UCSD-AML1 (cell line): ENCODE data around the gene CCK.

Experiments
- DNase-seq: peaks from one replicate; lab custom pipeline; 2025; ENCODE audit not compliant: unreplicated experiment; lab: John Stamatoyannopoulos, UW

Gene CCK

DNA sequence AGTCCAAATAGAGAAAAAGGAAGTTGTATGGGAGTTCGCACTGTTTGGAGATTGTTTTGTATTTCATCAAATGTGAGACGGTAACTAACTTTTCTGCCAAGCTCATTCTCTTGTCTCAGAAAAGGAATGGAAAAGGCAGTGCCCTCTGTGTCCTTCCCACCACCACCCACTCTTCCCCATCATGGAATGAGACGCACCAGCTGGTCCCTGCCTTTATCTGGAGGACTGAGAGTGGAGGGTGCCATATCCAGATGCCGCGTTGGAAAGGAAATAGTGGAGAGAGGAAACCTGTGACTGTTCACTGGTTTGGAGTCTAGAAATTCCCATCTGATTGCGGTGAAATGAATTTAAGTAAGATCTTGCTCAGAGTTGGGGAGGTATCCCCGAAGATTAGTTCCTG is 3.7 kb upstream of the CCK start:
- no peak for DNase-seq

DNA sequence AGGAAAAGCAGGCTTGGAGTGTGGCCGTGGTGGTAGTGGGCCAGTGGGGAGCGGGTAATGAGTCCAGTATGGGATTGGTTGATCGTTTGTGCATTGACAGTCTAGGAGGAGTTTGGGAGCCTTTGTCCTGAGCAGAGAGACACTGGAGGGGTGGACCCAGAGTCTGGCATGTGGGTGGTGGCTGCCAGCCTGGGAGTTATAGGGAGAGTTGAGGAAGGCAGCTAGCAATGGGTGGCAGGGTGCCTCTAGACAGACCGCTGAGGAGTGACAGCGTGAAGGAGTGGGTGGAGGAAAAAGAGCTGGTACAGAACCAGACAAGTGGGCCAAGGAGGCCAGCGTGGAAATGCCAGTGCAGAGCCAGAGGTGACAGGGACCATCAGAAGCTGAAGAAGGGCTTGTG is 1.9 kb upstream of the CCK start:
- DNase-seq: no peak

DNA sequence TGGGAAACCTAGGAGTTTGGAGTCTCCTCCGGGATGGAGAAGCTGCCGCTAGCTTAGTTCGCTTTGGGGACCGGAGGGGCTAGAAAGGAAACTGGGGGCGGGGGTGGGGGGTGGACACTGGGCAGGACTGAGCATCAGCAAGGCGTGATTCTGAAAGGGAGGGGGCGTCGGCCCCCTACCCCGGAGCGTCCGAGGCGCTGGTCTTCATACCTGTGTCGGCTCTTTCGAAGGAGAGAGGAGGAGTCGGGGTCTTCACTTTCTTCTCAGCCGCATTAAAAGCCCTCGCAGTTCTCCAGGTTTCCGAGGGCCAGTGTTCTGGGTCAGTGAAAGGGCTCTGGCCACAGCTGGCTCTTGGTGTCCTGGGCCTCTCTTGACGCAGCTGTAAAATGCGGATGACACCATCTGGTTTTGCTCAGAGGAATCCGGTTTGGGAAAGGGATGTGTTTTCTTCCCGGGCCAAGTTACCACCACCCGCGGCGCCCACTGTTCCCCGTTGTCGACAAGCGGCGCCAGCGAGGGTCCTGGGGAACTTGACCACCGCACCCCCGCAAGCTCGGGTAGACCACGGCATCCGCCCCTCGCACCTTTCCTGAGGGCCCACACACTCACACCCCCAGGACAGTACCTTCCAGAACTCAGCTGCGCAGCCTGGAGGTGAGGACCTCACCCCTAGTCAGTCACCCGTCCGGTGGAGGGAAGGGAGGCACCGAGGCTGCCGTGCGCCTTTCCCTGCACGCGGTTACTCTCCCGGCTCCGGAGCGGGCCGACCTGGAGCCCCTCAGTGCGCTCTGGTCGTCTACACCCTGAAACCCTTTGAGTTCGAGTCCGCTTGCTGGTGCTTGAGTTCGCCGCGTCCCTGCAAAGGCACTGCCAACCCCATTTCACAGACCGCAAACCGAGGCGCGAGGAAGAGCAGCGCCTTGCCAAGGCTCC is 660 bp downstream of the CCK start:
- no peak for DNase-seq

DNA sequence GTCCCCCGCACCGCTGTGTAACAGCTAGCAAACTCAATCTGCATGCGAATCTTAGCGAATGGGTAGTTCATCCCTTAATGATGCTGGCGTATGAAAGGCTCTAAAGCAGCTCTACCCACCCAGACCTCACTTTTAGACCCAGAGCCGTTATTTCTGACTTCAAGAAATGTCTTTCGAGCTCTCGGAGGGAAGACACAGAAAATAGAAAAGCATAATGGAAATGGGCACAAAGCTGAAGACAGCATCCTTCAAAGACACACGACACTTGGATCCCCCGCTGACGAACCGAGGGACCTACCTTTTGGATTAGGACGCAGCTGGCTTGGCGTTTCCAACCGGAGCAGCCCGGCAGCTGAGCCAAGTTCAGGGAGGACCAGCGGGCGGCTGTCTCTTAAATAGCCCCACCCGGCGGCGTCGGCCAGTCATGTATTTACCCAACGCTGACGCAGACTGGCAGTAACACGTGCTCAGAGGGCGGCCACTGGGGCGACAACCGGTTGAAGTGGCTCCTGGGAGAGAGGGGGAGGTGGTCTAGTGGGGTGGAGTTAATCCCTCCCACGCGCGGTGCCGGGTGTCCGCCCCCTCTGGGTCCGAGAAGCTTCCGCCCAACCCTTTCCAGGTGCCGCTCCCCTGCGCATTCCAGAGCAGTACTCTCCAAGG is 1.5 kb downstream of the CCK start:
- DNase-seq: no peak

DNA sequence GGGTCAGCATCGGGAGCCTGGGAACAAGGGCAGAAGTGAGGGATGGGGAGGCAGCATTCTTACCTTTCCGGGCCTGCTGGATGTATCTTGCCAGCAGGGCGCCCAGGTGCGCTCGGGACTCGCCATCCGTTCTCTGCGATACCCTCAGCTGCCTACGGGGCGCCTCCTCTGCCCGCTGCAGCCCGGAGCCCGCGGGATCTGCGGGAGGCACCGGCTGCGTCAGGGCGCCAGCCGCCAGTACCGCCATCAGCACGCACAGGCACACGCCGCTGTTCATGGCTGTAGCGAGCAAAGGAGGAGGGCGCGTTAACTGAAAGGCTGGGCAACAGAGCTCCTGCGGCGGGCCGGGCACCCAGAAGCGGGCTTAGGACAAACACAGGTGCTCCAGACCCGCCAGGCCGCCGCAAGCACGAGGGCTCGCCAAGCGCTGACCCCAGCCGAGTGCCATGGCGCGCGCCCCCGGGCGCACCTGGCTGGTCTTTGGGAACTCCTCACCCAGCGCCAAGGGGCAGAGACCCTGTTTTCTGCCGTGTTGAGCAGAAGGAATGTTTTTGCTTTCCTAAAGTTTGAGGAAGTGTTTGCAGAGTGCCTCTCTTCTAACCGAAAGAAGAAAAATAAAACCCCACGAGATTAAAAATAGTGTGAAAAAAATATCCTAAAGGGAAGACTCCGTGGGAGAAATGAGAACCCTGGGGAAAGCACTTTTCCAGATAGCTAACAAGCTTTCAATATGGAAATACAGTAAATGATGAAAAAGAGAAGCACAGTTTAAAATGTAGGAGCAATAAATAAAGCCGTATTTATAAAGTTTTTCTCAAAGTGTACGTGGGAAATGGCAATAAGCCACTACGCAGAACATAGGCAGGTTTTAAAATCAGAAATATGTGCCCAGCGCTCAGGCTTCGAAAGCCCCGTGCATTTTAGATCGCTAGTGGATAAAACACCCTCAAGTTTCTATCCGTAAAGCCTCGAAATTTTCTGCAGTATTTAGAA is 2.3 kb downstream of the CCK start:
- no peak for DNase-seq

DNA sequence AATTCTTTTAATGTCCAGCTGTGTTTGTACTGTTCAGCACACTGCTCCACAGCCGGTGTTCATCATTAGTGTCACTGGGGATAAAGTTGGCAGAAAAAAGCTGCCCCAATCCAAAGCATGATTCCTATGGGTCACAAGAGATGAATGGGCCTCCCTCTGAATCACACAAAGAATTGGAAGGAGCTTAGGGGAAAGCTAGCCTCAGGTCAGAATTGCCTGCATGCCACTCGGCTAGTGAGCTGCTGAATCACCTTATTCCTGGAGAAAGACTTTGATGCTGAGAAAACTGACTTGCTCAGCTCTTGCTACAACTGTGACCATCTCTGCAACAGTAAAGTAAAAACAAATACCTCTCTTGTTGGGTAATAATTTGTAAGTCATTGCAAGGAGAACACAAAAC is 3.5 kb downstream of the CCK start:
- no peak for DNase-seq

DNA sequence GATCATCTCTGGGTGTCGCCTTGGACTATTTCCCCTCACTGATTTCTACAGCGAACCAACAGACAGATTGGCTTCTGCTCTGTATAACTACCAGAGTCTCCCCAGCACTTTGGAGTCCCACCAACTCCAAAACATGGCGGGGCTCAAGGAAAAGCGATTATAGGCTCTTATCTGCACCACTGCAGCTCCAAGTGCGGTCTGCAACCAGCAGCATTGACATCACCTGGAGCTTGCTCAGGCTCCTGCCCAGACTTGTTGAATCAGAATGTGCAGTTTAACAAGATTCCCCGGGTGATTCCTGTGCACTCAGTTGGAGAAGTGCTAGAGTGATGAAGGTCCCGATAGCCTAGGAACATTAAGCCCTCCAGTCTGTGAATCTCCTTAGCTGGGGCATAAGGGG is 9.0 kb downstream of the CCK start:
- no peak for DNase-seq

DNA sequence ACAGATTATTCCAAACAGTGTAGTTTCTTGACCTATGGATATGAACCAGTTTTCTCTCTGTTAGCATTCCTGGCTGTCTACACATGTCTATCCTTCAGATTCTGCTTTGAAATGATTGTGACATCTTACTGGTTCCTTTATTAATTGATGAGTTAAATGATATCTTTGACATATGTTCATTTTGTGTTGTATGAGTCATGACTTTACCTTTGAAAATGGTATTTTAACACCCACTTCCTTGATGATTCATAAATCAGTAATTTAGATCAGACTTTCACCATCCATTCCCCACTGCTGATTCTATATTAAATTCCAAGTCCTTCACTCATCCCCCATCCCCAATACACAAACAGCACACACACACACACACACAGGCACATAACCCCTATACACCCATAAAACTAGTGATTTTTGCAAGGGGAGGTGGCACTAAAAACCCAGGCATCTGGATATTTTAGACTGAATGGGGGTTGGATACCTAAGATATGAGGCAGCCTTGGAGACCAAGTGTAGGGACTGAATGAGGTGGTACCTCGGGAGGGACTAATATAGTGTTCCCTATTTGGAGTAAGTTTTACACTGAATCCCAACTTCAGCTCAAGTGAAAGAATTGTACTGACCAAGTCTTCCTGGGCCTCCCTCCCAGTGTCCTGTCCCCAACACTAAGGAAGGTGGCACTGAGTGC is 9.7 kb downstream of the CCK start:
- DNase-seq: no peak

DNA sequence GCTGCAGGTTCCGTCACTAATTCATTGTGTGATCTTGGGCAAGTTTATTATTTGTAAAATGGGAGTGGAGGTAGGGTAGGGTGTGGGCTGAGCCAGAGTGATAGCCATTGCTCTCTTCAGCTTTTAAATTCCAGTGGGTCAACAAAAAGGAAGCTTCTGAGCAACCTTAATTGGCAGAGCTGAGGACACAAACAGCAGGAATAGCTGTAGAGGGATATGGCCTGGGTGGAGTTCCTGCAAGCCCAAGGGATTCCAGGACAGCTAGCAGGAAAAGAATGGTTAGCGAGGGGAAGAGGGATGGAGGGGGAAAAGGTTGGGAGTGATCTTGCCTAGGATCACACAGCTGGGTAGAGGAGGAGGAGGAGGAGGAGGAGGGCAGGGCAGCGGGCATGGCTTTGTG is 11.4 kb downstream of the CCK start:
- DNase-seq: no peak

DNA sequence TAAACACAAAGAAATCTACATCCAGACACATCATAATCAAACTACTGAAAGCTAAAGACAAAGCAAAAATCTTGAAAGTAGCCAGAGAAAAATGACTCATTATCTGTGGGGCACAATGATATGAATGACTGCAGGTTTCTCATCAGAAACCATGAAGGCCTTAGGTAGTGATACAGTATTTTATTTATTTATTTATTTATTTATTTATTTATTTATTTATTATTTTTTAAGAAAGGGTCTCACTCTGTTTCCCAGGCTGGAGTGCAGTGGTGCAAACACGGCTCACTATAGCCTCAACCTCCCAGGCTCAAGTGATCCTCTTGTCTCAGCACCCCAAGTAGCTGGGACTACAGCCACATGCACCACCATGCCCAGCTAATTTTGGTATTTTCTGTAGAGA is 15.2 kb downstream of the CCK start:
- DNase-seq: no peak

DNA sequence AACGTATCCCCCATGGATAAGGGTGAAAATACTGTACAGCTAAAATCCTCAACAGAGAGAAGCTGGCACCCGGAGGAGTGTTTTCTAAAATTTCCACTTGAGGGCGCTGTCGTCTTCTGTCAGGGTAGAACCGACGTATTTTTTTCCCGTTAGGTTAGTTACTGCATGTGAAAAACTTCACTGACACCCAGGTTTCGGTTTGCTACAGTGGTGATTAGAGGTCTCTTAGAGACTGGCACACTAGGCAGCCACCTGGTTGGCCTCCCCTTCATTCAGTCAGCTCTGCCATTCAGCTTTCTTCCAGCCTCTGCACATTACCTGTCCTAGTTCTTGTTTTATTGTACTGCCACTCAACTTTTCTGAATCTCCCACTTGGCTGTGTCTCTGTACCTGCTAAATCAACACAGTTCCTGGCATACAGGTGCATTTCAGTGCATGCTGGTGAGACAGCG is 18.4 kb downstream of the CCK start:
- DNase-seq: peak; percentile 45

DNA sequence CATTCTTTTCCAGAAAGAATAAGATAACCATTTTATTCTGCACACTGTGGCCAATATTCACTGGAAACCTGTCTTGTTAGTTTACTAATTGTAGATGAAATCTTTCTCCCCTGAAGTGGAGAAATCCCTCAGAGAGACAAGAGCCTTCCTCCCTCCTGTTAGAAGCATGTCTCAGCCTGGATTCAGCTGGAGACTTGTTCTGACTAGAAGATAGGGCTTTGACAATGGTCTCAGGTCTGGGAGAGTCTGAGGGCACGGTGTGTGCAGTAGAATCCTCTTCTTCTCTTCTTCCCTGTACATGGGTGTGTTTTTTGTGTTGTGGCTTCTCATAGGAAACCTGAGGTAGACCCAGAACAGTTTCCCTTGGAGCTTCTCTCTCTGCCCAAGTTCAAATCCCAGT is 19.9 kb downstream of the CCK start:
- DNase-seq: no peak

DNA sequence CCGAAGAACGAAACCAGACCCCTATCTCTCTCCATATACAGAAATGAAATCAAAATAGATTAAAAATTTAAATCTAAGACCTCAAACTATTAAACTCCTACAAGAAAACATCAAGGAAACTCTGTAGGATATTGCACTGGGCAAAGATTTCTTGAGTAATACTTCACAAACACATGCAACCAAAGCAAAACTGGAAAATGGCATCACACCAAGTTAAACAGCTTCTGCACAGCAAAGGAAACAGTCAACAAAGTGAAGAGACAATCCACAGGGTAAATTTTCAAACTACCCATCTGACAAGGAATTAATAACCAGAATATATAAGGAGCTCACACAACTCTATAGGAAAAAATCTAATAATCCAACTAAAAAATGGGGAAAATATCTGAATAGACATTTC is 29.4 kb downstream of the CCK start:
- DNase-seq: no peak

DNA sequence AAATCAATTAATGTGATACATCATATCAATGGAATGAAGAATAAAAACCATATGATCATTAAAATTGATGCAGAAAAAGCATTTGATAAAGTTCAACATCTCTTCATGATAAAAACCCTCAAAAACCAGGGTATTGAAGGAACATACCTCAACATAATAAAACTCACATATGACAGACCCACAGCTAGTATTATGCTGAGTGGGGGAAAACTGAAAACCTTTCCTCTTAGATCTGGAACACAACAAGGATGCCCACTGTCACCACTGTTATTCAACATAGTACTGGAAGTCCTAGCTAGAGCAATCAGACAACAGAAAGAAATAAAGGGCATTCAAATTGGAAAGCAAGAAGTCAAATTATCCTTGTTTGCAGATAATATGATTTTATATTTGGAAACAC is 30.5 kb downstream of the CCK start:
- DNase-seq: no peak

DNA sequence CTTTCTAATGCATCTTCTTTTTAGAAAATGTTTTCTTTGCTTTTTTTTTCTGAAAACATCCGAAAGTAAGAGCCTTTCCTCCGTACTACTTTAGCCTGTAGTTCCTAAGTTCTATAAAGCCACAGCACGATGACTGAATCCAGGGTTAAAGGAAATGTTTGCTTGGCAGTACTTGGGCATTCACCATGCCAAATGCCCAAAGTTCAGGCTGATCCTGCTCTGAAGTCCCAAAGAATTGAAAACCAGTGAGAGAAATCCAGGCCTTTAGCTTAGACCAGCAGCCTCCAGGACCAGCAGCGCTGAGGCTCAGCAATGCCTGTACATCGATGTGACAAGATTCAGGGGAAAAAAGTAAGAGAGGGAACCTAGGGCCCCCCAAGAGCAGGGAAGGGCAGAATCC is 35.1 kb downstream of the CCK start:
- DNase-seq: no peak

DNA sequence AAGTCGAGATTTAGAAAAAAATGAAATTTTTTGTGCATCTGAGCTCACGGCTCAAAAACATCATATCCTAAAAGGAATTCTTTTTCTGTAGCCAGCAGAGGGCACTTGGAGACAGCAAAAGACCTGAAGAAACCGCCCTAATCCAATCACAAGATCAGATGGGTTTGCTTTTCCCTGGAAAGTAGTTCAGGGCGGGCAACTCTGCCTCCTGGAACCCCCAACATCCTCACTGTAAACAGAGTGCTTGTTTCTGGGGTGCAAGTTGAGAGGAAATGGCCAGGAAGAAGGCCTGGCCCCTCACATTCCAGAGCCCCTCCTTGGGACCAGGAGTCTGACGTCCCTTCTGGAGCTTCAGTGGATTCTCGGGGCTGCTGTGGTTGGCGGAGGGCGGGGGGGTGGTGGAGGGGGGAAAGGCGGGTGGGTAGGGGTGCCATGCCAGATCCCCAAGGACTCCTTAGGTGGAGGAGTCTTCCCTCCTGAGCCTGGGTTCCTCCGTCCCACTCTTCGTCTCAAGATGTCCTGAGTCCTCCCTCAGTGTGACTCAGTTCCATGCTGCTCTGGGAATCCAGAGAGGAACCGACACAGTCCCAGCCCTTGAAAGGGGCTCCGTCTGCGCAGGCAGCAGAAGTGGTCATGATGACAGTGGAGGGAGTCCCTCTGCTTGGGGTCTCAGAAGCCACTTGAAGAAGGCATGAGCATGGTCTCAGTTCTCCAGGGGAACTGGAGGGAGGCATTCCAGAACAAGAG is 35.9 kb downstream of the CCK start:
- no peak for DNase-seq

DNA sequence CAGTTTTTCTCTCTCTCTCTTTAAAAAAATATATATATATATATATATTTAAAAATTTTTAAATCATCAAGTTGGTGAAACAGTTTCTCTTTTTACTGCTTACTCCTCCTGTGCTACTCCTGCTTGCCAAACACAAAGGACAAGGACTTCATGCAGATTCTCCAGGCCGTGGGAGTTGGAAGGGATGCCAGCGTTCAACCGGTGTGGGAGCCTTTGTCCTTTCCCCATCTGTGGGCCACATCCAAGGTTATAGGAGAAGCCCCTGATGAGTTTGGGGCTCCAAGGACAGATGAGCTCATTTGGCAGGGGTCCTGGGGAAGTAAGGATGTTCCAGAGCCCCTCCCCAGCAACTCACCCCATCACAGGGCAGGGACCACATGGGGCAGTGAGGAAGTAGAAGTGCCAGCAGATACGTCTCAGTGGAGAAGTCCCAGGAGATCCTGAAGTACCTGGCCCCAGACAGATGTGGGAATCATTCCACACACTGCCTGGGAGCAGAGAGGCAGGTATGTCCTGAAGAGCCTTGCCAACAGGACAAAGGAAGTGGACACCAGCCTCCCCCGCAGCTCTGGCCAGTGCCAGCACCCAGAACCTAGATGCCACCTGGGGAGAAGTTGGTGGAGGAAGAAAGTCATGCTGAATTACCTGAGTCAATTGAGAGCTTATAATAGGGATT is 36.6 kb downstream of the CCK start:
- no peak for DNase-seq

DNA sequence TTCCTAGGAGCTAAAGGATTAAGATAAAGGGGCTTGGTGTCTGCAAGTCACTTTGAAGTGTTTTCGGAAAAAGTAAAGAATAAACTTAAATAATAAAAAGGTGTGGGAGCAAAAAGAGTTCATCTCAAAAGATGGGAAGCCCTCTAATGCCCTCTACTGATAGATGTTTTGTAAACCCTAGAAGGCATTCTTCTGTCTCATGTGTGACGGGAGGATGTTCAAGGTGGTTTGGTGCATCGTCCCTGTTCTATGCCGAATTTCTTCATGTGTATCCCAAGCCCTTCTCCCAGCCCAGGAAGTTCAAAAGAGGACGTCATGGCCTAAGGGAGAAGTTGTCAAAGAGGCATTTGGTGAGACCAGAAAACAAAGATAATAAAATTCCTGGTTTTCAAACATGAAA is 37.2 kb downstream of the CCK start:
- DNase-seq: no peak
